GM12801 (cell line): ENCODE measurements around the gene UBE2E2.

Experiments used
- CTCF ChIP-seq: IDR thresholded peaks from one replicate; pipeline ENCODE4 v1.5.1; 2011; ENCODE audit warnings: control low read depth; ENCODE audit not compliant: insufficient read length; ENCODE audit errors: extremely low read depth

The UBE2E2 gene

GRCh38 chr3:23590424-23591273, 387.5 kb downstream of the UBE2E2 start:
- TF ChIP-seq CTCF = no peak

- TF ChIP-seq CTCF = no peak
Observed at GRCh38 chr3:23591374-23591773, 388.2 kb downstream of the UBE2E2 start.

- no peak for TF ChIP-seq CTCF
Observed at GRCh38 chr3:23592961-23593931, 390.1 kb downstream of the UBE2E2 start.

GRCh38 chr3:23594066-23594465, 390.9 kb downstream of the UBE2E2 start:
- TF ChIP-seq CTCF = no peak

- TF ChIP-seq CTCF = no peak
Observed at GRCh38 chr3:23594894-23595670, 392.0 kb downstream of the UBE2E2 start.

- TF ChIP-seq CTCF = no peak
Observed at GRCh38 chr3:23595851-23596250, 392.7 kb downstream of the UBE2E2 start.
